HG03457 (cell line): ENCODE data around the gene UBE2Q2.
"Not testable (repeated sequence)": the region's sequence is repeated elsewhere in the genome, so short reads cannot be mapped to it uniquely, and the experiment has no call there.

Source experiments
- ATAC-seq: cut with Tn5 transposase; IDR thresholded peaks from one replicate; pipeline ENCODE4 v1.9.1; 2021; ENCODE audit warnings: moderate number of reproducible peaks; ENCODE audit not compliant: unreplicated experiment

Gene UBE2Q2

DNA sequence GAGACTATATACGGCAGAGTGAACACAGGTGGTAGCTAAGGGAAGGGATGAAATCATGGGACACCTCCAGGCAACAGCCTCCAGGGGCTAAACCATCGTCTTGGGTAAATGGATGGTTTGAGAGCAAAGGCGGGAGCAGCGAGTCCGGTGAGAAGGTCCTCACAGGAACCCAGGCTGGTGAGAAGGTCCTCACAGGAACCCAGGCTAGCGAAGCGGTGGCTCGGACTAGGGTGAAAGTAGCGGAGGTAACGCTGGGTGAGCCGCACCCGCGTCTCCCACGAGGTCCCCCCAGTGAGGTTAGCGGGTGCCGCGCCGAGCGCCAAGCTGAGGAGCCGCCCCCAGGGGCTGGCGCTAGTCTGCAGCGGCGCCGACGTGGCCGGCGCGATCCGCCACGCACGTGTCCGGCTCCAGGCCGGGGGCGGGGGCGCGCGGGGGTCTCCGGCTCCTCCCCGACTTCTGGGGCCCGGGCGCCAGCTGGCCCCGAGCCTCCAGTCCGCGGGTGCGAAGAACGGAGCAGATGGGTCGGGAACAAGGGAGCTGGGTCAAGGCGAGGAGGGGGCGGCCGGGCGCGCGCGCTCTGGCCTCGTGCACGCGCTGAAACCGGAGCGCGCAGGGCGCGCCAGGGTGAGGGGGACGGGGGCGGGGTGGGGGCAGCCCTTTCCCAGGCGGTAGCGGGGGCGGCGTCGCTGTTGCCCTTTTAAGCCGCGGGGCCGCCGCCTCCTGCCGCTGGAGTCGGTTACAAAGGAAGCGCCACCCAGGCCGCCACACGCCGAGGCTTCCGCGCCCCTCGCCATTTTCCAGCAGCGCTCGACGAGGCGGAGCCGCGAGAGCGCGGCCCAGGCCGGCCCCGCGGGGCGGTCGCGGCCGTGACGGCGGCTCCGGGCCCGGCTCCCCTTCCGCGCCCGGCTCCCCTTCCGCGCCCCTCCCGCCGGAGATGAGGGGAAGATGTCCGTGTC lies at the start of gene UBE2Q2:
Gene UBE2Q2 (plus strand): TSS at position 726 of the 956 bp plus-strand sequence. CDS start 220 bp downstream, at position 946.
- ATAC-seq: no peak

DNA sequence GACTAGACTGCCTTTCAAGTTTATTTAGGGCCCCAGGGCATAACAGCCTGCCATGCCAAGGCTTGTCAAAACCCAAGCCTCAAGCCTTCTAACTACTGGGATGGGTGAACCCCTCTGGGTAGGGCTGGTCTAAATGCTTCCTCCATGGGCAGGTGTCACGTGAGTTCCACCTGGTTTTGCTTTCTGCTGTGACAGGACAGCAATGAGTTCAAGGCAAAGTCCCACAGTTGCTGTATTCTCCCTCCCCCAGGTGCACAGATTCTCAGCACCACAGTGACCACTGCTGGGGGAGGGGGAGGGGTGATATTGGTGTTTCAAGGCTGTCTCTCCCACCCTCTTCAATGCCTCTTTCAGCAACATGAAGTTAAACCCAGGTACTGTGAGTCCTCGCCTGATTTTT lies 46.9 kb upstream of the UBE2Q2 start:
- no peak for ATAC-seq

DNA sequence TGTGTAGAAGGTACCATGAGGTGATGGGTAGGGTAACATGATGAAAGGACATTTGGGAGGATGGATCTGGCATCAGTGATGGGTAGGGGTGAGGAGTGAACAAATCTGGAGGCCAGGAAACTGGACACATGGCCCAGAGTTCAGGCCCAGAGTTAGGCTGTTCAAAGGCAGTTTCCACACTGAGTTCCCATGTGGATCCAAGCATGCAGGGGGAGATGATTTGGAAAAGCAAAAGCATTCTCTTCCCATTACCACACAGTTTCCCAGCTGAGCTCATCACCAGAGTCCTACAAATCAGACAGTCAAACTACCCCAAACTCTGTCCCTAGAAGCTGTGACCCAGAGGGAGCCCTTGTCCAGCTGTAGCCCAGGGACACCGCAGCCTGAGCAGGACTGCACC lies 46.1 kb upstream of the UBE2Q2 start:
- not testable (repeated sequence) for ATAC-seq

DNA sequence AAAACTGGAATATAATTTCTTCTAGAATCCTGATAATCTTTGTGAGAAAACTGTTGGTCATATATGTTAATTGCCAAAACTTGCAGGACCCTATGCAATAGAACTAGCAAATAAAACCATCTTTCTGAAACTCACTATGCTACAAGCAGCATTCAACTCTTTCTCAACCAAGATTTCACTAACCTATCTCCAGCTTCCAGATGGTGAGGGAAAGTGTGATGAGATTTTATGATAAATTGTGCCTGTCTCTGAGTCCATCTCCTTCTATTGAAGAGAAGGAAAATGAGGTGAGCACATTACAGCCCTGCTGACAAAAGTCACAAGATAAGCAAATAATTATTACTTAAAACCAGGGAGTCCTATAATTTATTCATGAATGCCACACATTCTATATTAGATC lies 44.1 kb upstream of the UBE2Q2 start:
- ATAC-seq: no peak

DNA sequence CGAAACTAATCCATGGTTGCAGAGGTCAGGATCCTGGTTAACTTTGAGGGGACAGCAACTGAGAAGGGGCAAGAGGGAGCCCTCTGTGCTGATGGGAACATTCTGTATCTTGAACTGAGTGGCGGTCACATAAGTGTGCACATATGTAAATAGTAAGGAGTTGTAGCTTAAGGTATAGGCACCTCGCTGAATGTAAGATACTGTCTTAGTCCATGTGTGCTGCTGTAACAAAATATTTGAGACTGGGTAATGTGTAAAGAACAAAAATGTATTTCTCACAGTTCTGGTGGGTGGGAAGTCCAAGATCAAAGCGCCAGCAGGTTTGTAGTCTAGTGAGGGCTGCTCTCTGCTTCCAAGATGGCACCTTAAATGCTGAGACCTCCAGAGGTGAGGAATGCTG lies 42.8 kb upstream of the UBE2Q2 start:
- ATAC-seq: not testable (repeated sequence)

DNA sequence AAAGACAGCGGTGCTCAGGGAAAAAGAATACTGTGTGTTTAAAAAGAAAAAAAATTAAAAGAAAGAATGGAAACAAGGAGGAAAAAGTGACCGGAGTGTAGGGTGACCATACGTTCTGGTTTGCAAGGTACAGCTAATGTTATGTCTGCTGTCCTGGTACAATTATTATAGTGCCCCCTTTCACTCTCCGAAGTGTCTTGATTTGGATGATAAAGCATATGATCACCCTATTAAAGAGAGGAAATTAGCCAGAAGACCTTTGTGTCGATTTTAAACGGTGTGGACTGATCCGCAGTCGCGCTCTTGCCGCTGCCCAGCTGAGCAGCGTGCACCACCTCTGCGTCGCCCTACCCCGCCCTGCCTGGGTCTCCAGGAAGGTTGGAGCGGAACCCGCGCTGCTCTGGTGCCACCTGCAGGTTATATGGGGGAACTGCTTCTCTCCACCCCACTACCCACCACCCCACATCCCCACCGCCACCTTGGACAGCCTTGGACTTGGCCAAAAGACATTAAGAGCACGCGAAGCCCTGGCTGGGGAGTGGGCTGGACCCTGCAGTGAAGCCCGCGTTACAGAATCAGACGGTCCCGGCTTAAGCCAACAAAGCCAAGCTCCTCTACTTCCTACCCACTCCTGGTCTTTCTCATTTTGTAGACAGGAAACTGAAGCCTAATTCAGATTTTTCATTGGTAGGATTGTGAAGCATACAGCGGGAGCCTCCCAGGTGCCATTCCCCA lies 41.2 kb upstream of the UBE2Q2 start:
- ATAC-seq: no peak

DNA sequence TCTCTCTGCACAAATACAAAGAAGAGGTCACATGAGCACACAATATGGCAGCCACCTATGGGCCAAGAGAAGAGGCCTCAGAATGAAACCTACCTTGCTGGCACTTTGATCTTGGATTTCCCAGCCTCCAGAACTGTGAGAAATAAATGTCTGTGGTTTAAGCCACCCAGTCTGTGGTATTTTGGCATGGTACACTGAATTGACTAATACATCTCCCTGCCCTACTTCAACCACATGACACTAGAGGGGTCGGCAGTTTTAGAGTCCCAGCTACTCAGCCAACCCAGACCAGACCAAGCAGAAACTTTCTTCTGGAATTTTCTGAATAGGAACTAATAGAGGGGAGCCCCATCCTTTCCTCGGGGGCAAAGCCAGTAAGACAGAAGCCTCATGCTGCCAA lies 35.8 kb upstream of the UBE2Q2 start:
- ATAC-seq: not testable (repeated sequence)

DNA sequence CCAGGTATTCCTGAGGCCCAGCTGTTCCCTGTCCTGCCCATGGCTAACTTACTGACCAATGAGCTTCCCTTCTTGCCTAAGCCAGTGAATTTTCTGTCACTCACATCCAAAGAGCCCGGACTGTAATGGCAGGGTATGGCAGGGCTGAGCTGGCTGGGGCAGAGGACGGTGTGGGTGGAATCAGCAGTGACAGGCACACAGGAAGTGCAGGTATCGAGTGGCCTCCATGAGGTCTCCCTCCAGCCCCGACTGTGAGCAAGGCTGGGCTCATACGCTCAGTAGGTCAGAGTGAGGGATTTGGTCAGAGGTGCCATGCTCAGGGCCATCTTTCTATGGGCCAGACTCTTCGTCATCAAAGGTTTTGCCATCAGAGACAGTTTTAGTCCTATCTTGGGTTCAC lies 35.2 kb upstream of the UBE2Q2 start:
- not testable (repeated sequence) for ATAC-seq

DNA sequence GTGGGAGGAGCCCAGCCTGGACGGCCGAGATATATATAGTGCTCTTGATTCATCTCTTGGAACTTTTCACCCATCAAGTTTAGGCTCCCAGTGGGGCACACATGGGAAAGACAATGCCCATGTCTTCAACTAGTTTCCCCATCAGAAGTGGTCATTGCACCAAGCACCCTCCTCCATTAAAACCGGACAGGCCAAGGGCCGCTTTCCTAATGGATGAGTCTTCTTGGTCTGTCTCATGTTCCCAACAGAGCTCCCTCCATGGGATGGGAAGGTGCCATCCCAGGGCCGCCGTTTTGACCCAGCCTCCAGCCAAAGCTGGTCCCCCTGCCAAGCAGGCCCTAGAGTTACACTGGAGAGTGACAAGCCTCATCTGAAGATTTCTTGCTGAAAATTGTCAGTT lies 34.7 kb upstream of the UBE2Q2 start:
- no peak for ATAC-seq

DNA sequence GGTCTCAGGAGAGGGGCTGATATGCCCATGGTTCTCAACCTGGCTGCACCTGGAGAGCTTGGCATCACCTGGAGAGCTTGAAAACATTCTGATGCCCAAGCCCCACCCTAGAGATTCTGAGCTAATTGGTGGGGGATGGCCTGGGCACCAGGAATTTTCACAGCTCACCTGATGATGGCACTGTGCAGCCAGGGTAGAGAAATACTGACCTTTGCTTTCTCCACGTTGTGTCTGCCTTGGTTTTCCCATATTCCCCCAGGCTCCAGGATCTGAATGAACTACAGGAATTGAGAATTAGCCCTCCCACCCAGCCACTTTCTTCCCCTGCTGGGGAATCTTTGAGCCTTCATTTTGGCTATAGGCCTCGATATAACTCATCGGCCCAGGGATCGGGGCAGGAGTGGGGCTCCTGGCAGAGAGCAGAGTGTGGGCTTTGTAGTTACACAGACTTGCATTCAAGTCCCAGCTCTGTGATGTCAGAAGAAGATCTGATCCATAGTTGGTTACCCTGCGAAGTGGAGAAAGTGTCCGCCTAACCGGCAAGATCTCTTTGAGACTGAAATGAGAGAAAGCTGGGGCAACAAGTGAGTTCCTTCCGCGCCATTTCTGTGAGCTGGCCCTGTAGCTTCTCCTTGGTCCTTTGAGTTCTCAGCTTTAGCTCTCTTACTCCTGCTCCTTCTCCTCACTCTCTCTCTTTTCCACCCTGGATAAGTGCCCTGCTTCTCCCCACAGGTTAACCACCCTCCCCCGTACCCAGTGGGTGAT lies 33.1 kb upstream of the UBE2Q2 start:
- no peak for ATAC-seq

DNA sequence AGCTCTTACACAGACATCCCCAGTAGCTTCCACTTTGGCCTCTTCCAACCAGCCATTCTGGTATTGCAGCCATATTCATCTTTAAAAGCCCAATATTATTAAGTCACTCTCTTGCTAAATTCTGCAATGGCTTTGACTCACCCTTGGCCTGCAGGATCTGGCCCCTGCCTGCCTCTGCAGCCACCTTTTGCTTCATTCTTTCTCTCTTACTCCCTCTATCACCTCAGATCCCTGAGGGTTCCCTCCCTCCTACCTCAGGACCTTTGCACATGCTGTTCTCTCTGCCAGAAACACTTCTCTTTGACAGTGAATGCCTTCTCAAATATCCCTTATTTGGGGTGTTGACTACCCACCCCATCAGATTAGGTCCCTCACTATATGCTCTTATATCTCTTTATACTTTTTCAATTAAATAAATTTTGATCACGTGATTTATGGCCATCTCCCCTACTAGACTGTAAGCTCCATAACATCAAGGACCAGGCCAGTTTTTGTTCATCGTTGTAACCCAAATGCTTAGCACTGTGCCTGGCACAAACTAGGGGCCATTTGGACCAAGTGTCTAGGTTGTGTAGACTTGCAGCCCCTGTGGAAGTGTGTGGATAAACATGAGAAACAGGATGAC lies 32.3 kb upstream of the UBE2Q2 start:
- no peak for ATAC-seq

DNA sequence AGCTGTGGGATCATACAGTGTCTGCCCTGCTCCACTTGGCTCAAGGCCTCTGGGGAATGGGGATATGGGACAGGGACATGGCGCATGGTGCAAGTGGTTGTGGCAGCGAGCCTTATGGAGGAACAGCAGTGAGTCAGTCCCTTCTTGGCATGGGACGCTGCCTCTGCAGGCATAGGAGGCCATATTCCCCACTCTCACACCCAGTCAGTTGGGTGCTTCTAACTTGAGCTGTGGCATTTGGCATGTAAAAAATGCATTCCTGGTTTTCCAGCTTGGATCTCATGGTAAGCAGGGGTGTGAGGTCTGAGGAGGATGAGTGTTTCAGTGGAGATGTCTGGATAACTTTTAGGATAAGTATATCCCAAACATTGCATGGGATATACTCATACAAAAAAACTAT lies 31.6 kb upstream of the UBE2Q2 start:
- ATAC-seq: no peak

DNA sequence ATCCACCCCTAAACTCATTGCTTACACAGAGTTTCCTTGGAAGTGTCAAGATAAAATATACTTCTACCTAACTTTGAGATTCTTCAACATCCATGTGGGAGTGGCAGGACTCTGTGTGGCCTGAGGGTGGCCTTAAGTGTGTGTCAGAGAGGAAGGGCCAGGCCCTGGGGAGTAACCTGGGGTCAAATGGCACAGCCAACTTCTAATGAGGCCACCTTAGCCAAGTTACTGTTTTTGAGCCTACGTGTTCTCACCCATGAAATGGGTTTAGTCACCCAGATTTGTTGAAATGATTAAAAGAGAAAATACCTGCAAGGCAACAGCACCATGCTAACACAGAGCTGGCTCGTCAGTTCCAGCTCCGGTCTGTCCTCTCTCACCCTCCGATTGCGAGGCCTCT lies 28.5 kb upstream of the UBE2Q2 start:
- no peak for ATAC-seq

DNA sequence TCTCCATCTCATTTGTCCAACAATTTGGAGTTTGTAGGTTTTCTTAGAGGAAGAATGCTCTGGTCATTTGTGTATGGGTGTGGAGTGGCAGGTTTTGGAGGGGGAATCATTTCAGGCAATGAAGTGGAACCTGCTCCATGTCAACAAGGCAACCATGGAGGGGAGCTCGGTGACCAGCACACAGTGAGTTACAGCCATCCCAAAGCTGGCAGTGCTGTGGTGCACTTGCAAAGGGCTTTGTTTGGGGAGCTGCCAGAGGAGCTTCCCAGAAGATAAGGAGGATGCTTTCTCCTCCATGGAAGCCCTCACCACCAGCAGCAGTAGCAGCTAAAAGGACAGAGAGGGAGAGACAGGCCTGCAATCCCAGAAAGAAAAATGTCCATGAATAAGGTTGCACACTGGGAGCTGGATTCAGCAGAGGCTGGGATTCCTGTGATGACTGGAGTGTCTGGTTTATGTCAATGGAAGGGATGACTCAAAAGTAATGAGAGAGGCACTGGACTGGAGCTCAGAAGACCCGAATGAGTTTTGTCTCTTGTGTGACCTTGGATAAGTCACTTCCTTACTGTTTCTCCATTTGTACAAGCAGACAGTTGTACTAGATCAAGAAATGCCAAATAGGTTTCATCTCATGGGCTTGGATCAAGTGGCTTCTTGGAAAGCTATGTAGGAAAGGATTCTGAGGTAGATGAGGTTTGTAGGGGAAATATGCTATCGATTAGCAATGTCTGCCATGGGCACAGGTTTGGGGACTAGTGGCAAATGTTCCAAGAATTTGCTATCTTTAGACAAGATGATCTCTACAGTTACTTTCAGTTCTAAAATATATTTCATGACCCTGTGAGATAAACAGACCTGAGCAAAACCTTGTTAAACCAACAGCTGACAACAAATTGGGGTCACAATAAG lies 27.2 kb upstream of the UBE2Q2 start:
- ATAC-seq: no peak

DNA sequence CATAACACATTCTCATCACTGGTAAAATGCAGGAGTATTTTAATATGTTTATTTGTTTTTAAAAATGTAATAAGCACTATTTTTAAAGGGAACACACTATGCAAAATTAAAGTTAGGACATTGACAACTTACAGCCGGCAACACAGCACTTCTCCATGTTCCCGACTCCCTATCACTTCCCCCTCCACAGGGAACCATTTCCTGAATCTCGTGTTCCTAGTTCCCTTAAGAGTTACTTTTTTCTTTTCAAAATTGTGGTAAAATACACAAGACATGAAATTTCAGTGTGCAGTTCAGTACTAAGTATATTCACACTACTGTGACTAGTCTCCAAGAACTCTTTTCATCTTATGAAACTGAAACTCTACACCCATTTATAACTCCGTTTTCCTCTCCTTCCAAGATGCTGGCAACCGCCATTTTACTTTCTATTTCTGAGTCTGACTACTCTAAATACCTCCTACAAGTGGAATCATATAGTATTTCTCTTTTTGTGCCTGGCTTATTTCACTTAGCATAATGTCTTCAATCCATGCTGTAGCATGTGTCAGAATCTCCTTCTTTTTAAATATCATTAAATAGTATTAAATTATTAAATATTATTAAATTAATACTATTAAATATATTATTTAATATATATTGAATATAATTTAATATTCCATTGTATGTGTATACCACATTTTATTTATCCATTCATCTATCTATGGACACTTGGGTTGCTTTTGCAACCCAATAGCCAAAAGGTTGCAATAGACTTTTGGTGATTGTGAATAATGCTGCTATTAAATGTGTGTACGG lies 25.9 kb upstream of the UBE2Q2 start:
- no peak for ATAC-seq

DNA sequence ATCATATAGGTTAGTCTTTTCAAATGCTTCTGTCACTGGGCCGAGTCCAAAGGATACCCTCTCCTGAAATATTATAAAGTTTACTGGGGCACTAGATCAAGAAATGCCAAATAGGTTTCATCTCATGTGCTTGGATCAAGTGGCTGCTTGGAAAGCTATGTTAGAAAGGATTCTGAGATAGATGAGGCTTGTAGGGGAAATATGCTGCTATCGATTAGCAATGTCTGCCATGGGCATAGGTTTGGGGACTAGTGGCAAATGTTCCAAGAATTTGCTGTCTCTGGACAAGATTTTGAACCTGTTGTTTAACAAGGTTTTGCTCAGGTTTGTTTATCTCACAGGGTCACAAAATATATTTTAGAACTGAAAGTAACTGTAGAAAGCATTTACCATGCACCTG lies 23.0 kb upstream of the UBE2Q2 start:
- ATAC-seq: no peak

DNA sequence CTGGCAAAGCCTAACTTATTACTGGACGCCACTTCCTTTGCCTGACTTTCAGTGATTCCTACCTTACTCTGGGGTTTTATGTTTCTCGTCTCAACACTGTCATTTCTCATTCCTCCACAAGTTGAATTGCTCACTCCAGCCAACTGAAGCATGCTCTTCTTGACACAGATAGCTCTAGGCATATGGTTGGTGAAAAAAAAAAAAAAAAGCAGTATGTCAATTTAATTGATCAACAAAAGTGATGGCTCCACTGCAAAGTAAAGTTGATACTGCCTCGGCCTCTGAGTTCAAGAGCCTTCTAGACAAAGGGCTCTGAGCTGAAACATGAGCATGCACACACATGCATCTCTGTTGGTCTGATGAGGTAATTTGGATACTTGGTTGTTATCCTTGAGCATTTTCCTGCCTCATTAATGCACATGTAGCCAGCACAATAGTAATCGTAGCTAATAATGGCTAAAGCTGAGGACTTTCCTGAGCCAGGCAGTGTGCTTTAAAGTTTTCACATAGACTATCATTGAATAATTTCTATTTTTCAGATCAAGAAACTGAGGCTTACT lies 21.4 kb upstream of the UBE2Q2 start:
- no peak for ATAC-seq

DNA sequence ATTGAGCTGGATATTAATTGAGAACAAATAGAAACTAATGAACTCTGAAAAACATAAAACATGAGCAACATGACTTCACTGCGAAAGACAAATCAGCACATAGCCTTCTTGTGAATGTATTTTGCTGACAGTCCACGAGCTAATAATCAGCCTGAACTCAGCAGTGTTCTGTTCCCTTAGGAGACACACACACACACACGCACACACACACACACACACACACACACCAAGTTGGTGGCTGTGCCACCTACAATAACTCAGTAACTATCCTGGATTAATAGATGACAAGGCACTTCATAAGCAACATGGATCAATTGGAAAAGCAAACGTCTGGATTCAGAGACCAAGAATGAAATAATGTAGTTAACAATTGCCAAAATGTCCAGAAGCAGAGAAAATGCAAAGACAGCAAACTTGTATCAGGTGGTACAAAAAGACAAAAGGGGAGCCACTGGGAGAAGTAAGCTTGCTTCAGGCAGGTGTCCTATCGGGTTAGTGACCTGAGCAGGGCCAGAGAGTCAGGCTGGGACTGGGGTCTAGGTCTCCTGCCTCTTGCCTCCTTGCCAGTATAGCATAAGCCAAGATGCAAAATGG lies 20.5 kb upstream of the UBE2Q2 start:
- no peak for ATAC-seq
